ENCODE measurements around the gene SP110.

GRCh38 chr2:230244211-230244610, 24.4 kb upstream of the SP110 start:
- no peak for TF ChIP-seq CTCF (IDR thresholded peaks at IDR 0.05; ENCODE audit: low read depth, low read length)
- no peak for TF ChIP-seq POLR2A (IDR thresholded peaks at IDR 0.05; ENCODE audit: extremely low read depth, insufficient read length)
- no peak for TF ChIP-seq MYC (IDR thresholded peaks at IDR 0.05; ENCODE audit: low read depth, low read length)
